Mammary microvascular endothelial cell (primary cell): Measurements from ENCODE around the gene MAGEB5. TPM values are rescaled to one million over a fixed set of nuclear protein-coding genes. Genes with fewer than 3 reads are reported as not detected.

Experiments used
- total RNA-seq: library from RNA; depleted of rRNA; stranded (reverse); fragments of >200 nt; gene quantifications from 2 replicates; pipeline ENCODE4 v1.2.3, GENCODE V29; 2015

Gene MAGEB5
- not detected in 2 replicates for total RNA-seq

GRCh38 chrX:26215869-26216268 lies at the start of gene MAGEB5:
MAGEB5 (plus strand) TSS chrX:26216169; CDS start chrX:26217302, 1,133 bp downstream.

GRCh38 chrX:26192204-26192603 lies 23.8 kb upstream of the MAGEB5 start, which contains the start of gene MAGEB6:
MAGEB6 (plus strand) TSS chrX:26192440; CDS start chrX:26193847, 1,407 bp downstream.

Other genes starting within 250 kb of the MAGEB5 start
- not detected in 2 replicates for gene MAGEB18, start 77.8 kb upstream of the MAGEB5 start, total RNA-seq
- not detected in 2 replicates for gene MAGEB6B, start 55.6 kb upstream of the MAGEB5 start, total RNA-seq
- gene MAGEB6, start 23.7 kb upstream of the MAGEB5 start, total RNA-seq, result not detected in 2 replicates